ENCODE results near the gene THAP8. TPM values are rescaled to one million over a fixed set of nuclear protein-coding genes. Genes with fewer than 3 reads are reported as not detected.

Gene THAP8
- total RNA-seq, 1 experiment from 2014 or later, result 6.6 TPM

GRCh38 chr19:36054733-36055686 is 925 bp upstream of the THAP8 start, which contains the start of gene WDR62 (continued):
- TF ChIP-seq STAT6 (CRISPR knock-in tag; conservative IDR thresholded peaks at IDR 0.05; ENCODE audit: low read depth), result no peak
- TF ChIP-seq CTCF (IDR thresholded peaks at IDR 0.05), result no peak
- no peak for TF ChIP-seq FOXP1 (CRISPR knock-in tag; IDR thresholded peaks at IDR 0.05; ENCODE audit: borderline replicate concordance)
- TF ChIP-seq, protein P1, sequence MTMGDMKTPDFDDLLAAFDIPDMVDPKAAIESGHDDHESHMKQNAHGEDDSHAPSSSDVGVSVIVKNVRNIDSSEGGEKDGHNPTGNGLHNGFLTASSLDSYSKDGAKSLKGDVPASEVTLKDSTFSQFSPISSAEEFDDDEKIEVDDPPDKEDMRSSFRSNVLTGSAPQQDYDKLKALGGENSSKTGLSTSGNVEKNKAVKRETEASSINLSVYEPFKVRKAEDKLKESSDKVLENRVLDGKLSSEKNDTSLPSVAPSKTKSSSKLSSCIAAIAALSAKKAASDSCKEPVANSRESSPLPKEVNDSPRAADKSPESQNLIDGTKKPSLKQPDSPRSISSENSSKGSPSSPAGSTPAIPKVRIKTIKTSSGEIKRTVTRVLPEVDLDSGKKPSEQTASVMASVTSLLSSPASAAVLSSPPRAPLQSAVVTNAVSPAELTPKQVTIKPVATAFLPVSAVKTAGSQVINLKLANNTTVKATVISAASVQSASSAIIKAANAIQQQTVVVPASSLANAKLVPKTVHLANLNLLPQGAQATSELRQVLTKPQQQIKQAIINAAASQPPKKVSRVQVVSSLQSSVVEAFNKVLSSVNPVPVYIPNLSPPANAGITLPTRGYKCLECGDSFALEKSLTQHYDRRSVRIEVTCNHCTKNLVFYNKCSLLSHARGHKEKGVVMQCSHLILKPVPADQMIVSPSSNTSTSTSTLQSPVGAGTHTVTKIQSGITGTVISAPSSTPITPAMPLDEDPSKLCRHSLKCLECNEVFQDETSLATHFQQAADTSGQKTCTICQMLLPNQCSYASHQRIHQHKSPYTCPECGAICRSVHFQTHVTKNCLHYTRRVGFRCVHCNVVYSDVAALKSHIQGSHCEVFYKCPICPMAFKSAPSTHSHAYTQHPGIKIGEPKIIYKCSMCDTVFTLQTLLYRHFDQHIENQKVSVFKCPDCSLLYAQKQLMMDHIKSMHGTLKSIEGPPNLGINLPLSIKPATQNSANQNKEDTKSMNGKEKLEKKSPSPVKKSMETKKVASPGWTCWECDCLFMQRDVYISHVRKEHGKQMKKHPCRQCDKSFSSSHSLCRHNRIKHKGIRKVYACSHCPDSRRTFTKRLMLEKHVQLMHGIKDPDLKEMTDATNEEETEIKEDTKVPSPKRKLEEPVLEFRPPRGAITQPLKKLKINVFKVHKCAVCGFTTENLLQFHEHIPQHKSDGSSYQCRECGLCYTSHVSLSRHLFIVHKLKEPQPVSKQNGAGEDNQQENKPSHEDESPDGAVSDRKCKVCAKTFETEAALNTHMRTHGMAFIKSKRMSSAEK (CRISPR knock-in tag; IDR thresholded peaks at IDR 0.05; ENCODE audit: borderline replicate concordance), result no peak
- TF ChIP-seq NFE2L1 (CRISPR knock-in tag; IDR thresholded peaks at IDR 0.05), result 0 out of 2 replicates have a peak, but pooled peaks have one; percentile 21
- TF ChIP-seq, protein P2, sequence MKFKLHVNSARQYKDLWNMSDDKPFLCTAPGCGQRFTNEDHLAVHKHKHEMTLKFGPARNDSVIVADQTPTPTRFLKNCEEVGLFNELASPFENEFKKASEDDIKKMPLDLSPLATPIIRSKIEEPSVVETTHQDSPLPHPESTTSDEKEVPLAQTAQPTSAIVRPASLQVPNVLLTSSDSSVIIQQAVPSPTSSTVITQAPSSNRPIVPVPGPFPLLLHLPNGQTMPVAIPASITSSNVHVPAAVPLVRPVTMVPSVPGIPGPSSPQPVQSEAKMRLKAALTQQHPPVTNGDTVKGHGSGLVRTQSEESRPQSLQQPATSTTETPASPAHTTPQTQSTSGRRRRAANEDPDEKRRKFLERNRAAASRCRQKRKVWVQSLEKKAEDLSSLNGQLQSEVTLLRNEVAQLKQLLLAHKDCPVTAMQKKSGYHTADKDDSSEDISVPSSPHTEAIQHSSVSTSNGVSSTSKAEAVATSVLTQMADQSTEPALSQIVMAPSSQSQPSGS (CRISPR knock-in tag; IDR thresholded peaks at IDR 0.05; ENCODE audit: borderline replicate concordance, low read depth), result no peak
- no peak for TF ChIP-seq KAT7 (CRISPR knock-in tag; IDR thresholded peaks at IDR 0.05; ENCODE audit: borderline replicate concordance)
- no peak for TF ChIP-seq NFATC4 (CRISPR knock-in tag; IDR thresholded peaks at IDR 0.05)
- TF ChIP-seq, protein P3, sequence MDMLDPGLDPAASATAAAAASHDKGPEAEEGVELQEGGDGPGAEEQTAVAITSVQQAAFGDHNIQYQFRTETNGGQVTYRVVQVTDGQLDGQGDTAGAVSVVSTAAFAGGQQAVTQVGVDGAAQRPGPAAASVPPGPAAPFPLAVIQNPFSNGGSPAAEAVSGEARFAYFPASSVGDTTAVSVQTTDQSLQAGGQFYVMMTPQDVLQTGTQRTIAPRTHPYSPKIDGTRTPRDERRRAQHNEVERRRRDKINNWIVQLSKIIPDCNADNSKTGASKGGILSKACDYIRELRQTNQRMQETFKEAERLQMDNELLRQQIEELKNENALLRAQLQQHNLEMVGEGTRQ (CRISPR knock-in tag; IDR thresholded peaks at IDR 0.05), result no peak
- TF ChIP-seq CREB1 (CRISPR knock-in tag; IDR thresholded peaks at IDR 0.05), result no peak
- TF ChIP-seq ATF6 (CRISPR knock-in tag; IDR thresholded peaks at IDR 0.05), result no peak
- TF ChIP-seq, protein P4, sequence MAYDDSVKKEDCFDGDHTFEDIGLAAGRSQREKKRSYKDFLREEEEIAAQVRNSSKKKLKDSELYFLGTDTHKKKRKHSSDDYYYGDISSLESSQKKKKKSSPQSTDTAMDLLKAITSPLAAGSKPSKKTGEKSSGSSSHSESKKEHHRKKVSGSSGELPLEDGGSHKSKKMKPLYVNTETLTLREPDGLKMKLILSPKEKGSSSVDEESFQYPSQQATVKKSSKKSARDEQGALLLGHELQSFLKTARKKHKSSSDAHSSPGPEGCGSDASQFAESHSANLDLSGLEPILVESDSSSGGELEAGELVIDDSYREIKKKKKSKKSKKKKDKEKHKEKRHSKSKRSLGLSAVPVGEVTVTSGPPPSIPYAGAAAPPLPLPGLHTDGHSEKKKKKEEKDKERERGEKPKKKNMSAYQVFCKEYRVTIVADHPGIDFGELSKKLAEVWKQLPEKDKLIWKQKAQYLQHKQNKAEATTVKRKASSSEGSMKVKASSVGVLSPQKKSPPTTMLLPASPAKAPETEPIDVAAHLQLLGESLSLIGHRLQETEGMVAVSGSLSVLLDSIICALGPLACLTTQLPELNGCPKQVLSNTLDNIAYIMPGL (CRISPR knock-in tag; IDR thresholded peaks at IDR 0.05), result peak; percentile 37; the same call in 1 of the 2 replicates
- no peak for TF ChIP-seq PRRX2 (CRISPR knock-in tag; IDR thresholded peaks at IDR 0.05)
- no peak for TF ChIP-seq ZNF219 (CRISPR knock-in tag; IDR thresholded peaks at IDR 0.05; ENCODE audit: borderline replicate concordance)
- TF ChIP-seq FOXK1 (CRISPR knock-in tag; IDR thresholded peaks at IDR 0.05), result no peak
- no peak for TF ChIP-seq GTF2I (CRISPR knock-in tag; conservative IDR thresholded peaks at IDR 0.05)
- peak; percentile 12; the same call in 1 of the 2 replicates for TF ChIP-seq SP1 (CRISPR knock-in tag; conservative IDR thresholded peaks at IDR 0.05)
- TF ChIP-seq ZBTB21 (CRISPR knock-in tag; IDR thresholded peaks at IDR 0.05; ENCODE audit: borderline replicate concordance), result no peak
- no peak for TF ChIP-seq ZNF671 (CRISPR knock-in tag; IDR thresholded peaks at IDR 0.05)
- TF ChIP-seq FOXJ3 (CRISPR knock-in tag; IDR thresholded peaks at IDR 0.05; ENCODE audit: borderline replicate concordance), result no peak
- TF ChIP-seq, protein P5, sequence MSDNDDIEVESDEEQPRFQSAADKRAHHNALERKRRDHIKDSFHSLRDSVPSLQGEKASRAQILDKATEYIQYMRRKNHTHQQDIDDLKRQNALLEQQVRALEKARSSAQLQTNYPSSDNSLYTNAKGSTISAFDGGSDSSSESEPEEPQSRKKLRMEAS (CRISPR knock-in tag; IDR thresholded peaks at IDR 0.05), result 0 out of 2 replicates have a peak, but pooled peaks have one; percentile 17

Data from WTC11 (cell line).